GM18907 (cell line): Measurements from ENCODE around the gene RPS4Y1.

Experiments
- ATAC-seq: cut with Tn5 transposase; IDR thresholded peaks from one replicate; pipeline ENCODE4 v1.9.1; 2021; ENCODE audit warnings: mild to moderate bottlenecking, moderate library complexity; ENCODE audit not compliant: unreplicated experiment

RPS4Y1 gene

DNA sequence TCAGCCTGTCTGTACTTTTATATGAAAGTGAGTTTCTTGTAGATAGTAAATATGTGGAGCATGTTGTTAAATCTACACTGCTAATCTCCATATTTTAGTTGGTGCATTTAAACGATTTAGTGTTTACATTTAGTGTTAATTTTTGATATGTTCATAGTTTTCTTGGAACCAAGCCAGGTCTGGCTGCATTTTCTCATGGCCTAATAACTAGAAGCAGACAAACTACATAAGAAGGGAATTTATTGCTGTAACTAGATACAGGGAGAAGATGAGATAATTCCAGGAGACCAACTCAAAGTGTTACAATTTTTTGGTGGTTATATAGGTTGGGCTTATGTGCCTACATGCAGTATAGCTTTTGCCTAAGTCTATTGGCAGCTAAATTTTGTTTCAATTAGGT is 32.8 kb downstream of the RPS4Y1 start:
- no peak for ATAC-seq

DNA sequence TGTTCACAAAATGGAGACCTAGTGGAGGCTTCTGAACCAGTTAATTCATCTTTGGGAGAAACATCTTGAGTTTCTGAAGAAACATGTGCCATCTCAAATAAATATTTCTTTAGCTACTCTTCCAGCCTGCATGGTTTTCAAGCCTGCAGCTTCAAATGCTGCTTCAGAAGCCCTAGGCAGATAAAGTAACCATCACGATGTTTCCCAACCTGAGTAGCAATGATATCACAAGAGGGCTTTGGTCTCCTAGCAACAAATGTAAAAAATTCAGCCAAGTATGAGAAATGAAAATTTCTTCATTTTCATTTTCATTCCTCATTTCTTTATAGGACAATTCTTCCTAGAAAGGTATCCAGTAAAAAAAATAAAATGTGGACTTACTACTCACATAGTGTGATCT is 42.2 kb downstream of the RPS4Y1 start:
- ATAC-seq = no peak

- ATAC-seq = no peak
These were observed 44.5 kb downstream of the RPS4Y1 start for GRCh38 chrY:2885880-2886279.

- ATAC-seq = no peak
These were observed 46.0 kb downstream of the RPS4Y1 start for GRCh38 chrY:2887386-2887785.

- no peak for ATAC-seq
These were observed 46.6 kb downstream of the RPS4Y1 start for GRCh38 chrY:2887955-2888354.

DNA sequence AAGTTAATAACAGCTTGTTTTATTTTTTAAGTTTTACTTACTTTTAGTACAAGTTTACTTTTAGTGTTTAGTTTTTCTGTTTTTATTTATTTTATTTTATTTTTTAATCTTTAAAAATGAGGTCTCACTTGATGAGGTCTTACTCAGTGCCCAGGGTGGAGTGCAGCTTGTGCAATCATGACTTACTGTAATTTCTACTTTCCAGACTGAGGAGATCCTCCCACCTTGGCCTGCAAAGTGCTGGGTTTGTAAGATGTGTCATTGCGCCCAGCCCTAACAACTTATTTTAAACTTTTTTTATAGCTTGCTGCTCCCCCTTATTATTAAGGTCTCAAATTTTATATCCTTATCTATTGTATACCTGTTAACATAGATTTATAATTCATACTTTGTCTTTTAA is 52.1 kb downstream of the RPS4Y1 start:
- ATAC-seq = no peak

GRCh38 chrY:2896050-2896449 is 54.6 kb downstream of the RPS4Y1 start:
- no peak for ATAC-seq

DNA sequence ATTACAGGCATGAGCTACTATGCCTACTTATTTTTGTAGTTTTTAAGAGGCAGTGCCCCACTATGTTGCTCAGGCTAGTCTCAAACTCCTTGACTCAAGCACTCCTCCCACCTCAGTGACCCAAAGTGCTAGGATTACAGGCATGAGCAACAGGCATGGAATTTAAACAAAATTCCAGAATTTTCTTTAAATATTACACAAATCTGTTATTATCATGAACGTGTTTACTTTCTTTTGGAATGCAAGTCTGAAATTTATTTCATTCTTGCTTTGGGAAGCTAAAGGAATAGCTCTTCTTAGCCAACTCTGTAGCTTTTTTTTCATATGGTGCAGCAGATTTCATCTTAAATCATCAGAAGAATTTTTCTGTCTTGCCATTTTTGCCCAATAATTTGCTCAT is 66.0 kb downstream of the RPS4Y1 start:
- ATAC-seq = no peak

DNA sequence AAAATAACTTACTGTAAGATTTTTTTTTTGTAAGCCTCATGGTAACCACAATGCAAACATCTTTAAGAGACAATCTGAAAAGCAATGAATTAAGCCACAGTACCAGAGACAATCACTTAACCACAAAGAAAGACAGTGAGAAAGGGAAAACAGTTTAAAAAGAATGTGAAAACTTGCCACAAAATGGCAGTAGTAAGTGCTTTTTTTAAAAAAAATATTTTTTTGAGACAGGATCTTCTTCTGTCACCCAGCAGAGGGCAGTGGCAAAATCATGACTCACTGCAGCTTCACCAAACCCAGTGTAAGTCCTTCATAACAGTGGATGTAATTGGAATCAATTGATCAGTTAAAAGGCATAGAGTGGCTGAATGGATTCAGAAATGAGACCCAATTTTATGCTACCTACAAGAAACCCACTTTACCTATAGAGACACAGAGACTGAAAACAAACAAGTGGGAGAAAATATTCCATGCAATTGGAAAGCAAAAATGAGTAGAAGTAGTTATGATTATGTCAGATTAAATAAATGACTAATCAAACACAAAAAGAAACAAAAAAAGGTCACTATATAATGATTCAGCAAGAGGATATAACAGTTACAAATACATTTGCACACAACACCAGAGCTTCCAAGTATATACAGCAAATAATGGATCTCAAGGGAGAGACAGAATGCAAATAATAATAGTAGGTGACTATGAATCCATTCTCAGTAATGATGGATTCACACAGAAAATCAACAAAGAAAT is 71.8 kb downstream of the RPS4Y1 start:
- no peak for ATAC-seq
